NT2/D1 (cell line): ENCODE measurements around the gene TBX20.
"Not testable (repeated sequence)": the region's sequence is repeated elsewhere in the genome, so short reads cannot be mapped to it uniquely, and the experiment has no call there.

Experiments
- DNase-seq: peaks from one replicate; pipeline ENCODE4 v3.0.0-alpha.2; 2011; ENCODE audit warnings: low read depth, low spot score
- H3K27me3 ChIP-seq: 2 replicates; pipeline ENCODE4 v1.6.0; 2011; ENCODE audit warnings: mild to moderate bottlenecking; ENCODE audit not compliant: insufficient read length, insufficient read depth
- H3K36me3 ChIP-seq: 2 replicates; pipeline ENCODE4 v1.6.1; 2011; ENCODE audit warnings: mild to moderate bottlenecking, low read length, mixed read lengths; ENCODE audit not compliant: insufficient read depth, insufficient read length
- H3K4me1 ChIP-seq: 2 replicates; pipeline ENCODE4 v1.5.1; 2011; ENCODE audit not compliant: insufficient read depth, insufficient read length
- H3K4me3 ChIP-seq: 2 replicates; pipeline ENCODE4 v1.5.1; 2011; ENCODE audit warnings: low read depth; ENCODE audit not compliant: insufficient read length
- H3K9ac ChIP-seq: 2 replicates; pipeline ENCODE4 v1.6.0; 2011; ENCODE audit warnings: low read depth; ENCODE audit not compliant: insufficient read length
- H3K9me3 ChIP-seq: 2 replicates; pipeline ENCODE4 v1.5.1; 2011; ENCODE audit warnings: mild to moderate bottlenecking, low read length; ENCODE audit not compliant: insufficient read depth
- SUZ12 ChIP-seq: IDR thresholded peaks from 2 replicates; pipeline ENCODE4 v1.6.1; 2011; ENCODE audit not compliant: insufficient read length, insufficient read depth; ENCODE audit errors: extremely low read depth
- YY1 ChIP-seq: IDR thresholded peaks from 2 replicates; pipeline ENCODE4 v1.6.1; 2011; ENCODE audit not compliant: insufficient read length, insufficient read depth
- ZNF274 ChIP-seq: IDR thresholded peaks from 2 replicates; pipeline ENCODE4 v1.6.1; 2011; ENCODE audit warnings: mild to moderate bottlenecking, low read depth, low read length

The TBX20 gene

GRCh38 chr7:35190146-35190773 lies 63.6 kb downstream of the TBX20 start:
- H3K9ac ChIP-seq, H3K4me3 ChIP-seq, H3K4me1 ChIP-seq, DNase-seq, H3K36me3 ChIP-seq, H3K9me3 ChIP-seq: not testable (repeated sequence)
- peaks cover 26% of the 10 kb centered on the region for H3K27me3 ChIP-seq

- H3K36me3 ChIP-seq, H3K9me3 ChIP-seq, H3K4me1 ChIP-seq, DNase-seq, H3K9ac ChIP-seq: not testable (repeated sequence)
- Histone ChIP-seq H3K4me3 (peak overlapping the region; percentile 58), H3K27me3 (peaks cover 33% of the 10 kb centered on the region)
Observed at GRCh38 chr7:35186751-35187150, 67.1 kb downstream of the TBX20 start.

GRCh38 chr7:35185908-35186731 lies 67.8 kb downstream of the TBX20 start:
- no peaks in the 10 kb centered on the region for H3K4me1 ChIP-seq
- H3K4me3 ChIP-seq, result peak overlapping the region; percentile 58
- no peak for DNase-seq
- H3K36me3 ChIP-seq, result no peaks in the 10 kb centered on the region
- no peaks in the 10 kb centered on the region for H3K9me3 ChIP-seq
- TF ChIP-seq SUZ12 (no peak), ZNF274 (no peak), YY1 (no peak)
- peaks cover 33% of the 10 kb centered on the region for H3K27me3 ChIP-seq
- H3K9ac ChIP-seq, result peak overlapping the region; percentile 67

- H3K9me3 ChIP-seq, H3K4me1 ChIP-seq, DNase-seq, H3K36me3 ChIP-seq: not testable (repeated sequence)
- Histone ChIP-seq H3K4me3 (peak overlapping the region; percentile 58), H3K27me3 (peaks cover 33% of the 10 kb centered on the region), H3K9ac (peak overlapping the region; percentile 67)
Observed at GRCh38 chr7:35185578-35185907, 68.4 kb downstream of the TBX20 start.

GRCh38 chr7:35184961-35185360 lies 68.9 kb downstream of the TBX20 start:
- H3K4me3 ChIP-seq, result not testable (repeated sequence)

GRCh38 chr7:35183873-35184503 lies 69.9 kb downstream of the TBX20 start:
- DNase-seq, H3K36me3 ChIP-seq, H3K4me3 ChIP-seq, H3K4me1 ChIP-seq, H3K9ac ChIP-seq, H3K9me3 ChIP-seq: not testable (repeated sequence)
- H3K27me3 ChIP-seq, result peaks cover 33% of the 10 kb centered on the region

More at GRCh38 chr7:35184961-35185360, 68.9 kb downstream of the TBX20 start:
- H3K9ac ChIP-seq, H3K36me3 ChIP-seq, H3K4me1 ChIP-seq, H3K9me3 ChIP-seq, DNase-seq: not testable (repeated sequence)
- peaks cover 33% of the 10 kb centered on the region for H3K27me3 ChIP-seq

GRCh38 chr7:35180665-35181064 lies 73.2 kb downstream of the TBX20 start:
- peaks cover 11% of the 10 kb centered on the region for H3K27me3 ChIP-seq
- not testable (repeated sequence) for H3K4me3 ChIP-seq, H3K9ac ChIP-seq, H3K9me3 ChIP-seq, H3K4me1 ChIP-seq, H3K36me3 ChIP-seq, DNase-seq

GRCh38 chr7:35173176-35173575 lies 80.7 kb downstream of the TBX20 start:
- H3K9me3 ChIP-seq, H3K4me1 ChIP-seq, H3K4me3 ChIP-seq, H3K27me3 ChIP-seq, DNase-seq, H3K9ac ChIP-seq, H3K36me3 ChIP-seq: not testable (repeated sequence)

GRCh38 chr7:35172131-35172530 lies 81.8 kb downstream of the TBX20 start:
- DNase-seq, H3K9me3 ChIP-seq, H3K36me3 ChIP-seq, H3K4me1 ChIP-seq, H3K4me3 ChIP-seq, H3K9ac ChIP-seq, H3K27me3 ChIP-seq: not testable (repeated sequence)

- H3K36me3 ChIP-seq, result not testable (repeated sequence)
Observed at GRCh38 chr7:35167658-35168057, 86.2 kb downstream of the TBX20 start.

GRCh38 chr7:35167158-35167557 lies 86.7 kb downstream of the TBX20 start:
- H3K4me1 ChIP-seq, DNase-seq, H3K36me3 ChIP-seq, H3K27me3 ChIP-seq, H3K9me3 ChIP-seq, H3K9ac ChIP-seq, H3K4me3 ChIP-seq: not testable (repeated sequence)

More at GRCh38 chr7:35167658-35168057, 86.2 kb downstream of the TBX20 start:
- H3K9me3 ChIP-seq, H3K4me3 ChIP-seq, H3K27me3 ChIP-seq, H3K4me1 ChIP-seq, DNase-seq, H3K9ac ChIP-seq: not testable (repeated sequence)
